Prostate gland (tissue), 2 donors: ENCODE results near the gene CCL23.

Source experiments
- POLR2AphosphoS5 ChIP-seq: sonication (generic); formaldehyde crosslinking; IDR thresholded peaks from one replicate; pipeline ENCODE4 v1.6.1; 2017; ENCODE audit warnings: antibody characterized with exemption
- TF ChIP-seq, protein P1 (sequence below), 4 experiments: fragments of 200-600 bp in 2 of 4; fragments of 450-650 bp in 2 of 4; sonication (generic) in 2 of 4; IDR thresholded peaks; 1 replicate in 3 of 4; 2 replicates in 1 of 4; pipeline ENCODE4 v1.5.1; 2016 to 2019; ENCODE audit warnings: antibody characterized with exemption in 4 of 4, mild to moderate bottlenecking in 2 of 4, moderate library complexity in 2 of 4

DNA sequence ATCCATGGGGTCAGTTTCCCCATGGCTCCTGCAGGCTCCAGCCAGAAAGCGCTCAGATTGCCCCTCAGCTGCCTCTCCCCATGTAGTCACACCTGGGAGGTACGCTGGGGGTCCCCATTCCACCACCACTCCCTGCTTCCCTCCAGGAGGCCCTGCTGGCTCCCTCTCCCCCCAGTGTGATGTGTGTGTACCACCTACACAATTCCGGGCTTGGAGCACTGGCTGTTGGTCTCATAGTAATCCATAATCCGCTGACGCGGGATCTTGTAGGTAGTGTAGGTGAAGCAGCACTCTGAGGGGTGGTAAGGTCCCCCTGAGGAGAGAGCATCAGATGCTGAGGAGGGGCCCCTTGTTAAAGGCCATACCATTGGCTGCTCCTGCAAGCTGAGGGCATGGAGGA, 33.6 kb downstream of the CCL23 start:
- TF ChIP-seq, protein P1, sequence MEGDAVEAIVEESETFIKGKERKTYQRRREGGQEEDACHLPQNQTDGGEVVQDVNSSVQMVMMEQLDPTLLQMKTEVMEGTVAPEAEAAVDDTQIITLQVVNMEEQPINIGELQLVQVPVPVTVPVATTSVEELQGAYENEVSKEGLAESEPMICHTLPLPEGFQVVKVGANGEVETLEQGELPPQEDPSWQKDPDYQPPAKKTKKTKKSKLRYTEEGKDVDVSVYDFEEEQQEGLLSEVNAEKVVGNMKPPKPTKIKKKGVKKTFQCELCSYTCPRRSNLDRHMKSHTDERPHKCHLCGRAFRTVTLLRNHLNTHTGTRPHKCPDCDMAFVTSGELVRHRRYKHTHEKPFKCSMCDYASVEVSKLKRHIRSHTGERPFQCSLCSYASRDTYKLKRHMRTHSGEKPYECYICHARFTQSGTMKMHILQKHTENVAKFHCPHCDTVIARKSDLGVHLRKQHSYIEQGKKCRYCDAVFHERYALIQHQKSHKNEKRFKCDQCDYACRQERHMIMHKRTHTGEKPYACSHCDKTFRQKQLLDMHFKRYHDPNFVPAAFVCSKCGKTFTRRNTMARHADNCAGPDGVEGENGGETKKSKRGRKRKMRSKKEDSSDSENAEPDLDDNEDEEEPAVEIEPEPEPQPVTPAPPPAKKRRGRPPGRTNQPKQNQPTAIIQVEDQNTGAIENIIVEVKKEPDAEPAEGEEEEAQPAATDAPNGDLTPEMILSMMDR (IDR thresholded peaks at IDR 0.05): no peak
- no peak for TF ChIP-seq POLR2AphosphoS5
